Left forelimb (tissue), 1 donor: ENCODE data around the gene PDCD6IP.
"Not testable (repeated sequence)": the region's sequence is repeated elsewhere in the genome, so short reads cannot be mapped to it uniquely, and the experiment has no call there.

Source experiments
- DNase-seq: peaks from one replicate; pipeline ENCODE4 v3.0.0-alpha.2; 2018; ENCODE audit warnings: low spot score

PDCD6IP gene

GRCh38 chr3:33792167-33792892 is 6.1 kb upstream of the PDCD6IP start:
- no peak for DNase-seq

DNA sequence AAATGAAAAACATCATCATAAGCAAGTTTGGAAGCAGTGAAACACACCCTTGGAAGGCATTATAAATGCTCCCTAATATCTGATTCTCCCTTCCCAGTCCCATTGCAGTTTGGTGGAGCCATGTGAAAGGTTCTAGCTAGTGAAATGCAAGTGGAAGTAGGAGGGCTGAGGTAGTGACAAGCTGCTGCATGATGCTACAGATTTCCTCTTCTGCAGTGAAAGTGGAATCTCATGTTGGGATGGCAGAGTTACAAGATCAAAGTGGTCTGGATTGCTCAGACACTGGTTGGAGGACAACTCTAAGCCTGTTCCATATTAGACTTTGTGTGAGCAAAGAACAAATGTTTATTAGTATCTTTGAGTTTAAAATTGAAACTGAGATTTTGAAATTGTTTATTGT is 3.3 kb upstream of the PDCD6IP start:
- no peak for DNase-seq

DNA sequence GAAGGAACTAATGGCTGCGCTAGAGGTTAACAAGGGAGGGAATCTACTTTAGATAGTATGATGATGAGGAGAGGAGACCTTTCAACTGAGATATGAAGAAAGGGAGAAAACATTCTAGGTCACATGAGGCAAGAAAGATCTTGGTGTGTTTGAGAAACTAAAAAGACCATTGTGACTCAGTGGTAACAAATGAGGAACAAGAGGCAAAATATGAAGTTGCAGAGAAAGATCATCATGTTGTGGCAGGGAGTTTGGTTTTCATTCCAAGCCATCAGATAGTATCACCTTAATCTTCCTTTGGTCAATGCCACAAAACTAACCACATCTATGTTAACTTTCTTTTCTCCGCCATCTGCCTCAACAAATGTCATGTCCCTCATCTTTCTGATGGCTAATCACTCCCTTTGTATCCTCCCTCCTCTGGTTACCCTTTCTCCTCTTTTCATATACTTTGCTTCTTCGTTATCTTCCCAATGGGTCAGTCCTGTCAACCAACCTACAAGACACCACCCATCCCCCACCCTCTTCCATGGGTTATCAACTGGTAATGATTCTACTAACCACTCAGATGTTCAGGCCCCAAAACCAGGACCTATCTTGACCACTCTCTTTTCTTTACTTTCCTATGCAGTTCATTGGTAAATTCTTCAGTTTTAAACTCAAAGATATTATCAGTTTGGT is 2.4 kb upstream of the PDCD6IP start:
- no peak for DNase-seq

- DNase-seq, result no peak
These were observed 365 bp upstream of the PDCD6IP start for GRCh38 chr3:33798113-33798417.

DNA sequence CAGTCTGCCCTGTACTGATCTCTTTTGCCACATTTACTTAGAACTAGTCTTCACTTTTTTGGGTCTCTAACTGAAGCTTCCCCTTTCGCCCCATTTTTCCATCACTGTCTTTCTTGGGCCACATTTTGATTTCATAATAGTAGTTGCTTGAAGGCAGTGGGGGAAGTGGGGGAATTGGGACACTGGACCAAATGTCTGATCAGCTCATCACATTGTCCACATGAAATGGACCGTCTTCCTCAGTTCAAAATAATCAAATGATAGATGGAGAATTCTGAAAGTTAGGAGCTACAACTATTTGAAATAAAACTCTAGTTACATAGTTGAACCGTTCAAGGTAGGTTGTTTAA is 747 bp downstream of the PDCD6IP start:
- DNase-seq, result no peak

DNA sequence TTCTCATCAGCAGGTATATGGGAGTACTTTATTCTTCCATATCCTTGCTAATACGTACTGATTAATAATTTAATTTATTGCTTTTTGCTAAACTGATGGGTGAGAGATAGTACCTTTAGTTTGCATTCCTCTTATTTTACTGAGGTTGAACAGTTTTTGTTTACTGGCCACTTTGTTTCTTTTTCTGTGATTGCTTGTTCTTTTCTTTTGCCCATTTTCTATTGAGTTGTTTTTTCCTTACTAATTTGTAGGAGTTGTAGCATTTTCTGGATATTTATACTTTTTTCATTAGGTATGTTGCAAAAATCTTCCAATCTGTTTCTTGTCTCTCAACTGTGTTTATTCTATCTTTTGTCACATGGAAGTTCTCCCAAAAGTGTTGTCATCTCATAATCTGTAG is 4.8 kb downstream of the PDCD6IP start:
- no peak for DNase-seq

GRCh38 chr3:33803894-33804526 is 5.6 kb downstream of the PDCD6IP start:
- DNase-seq, result no peak

DNA sequence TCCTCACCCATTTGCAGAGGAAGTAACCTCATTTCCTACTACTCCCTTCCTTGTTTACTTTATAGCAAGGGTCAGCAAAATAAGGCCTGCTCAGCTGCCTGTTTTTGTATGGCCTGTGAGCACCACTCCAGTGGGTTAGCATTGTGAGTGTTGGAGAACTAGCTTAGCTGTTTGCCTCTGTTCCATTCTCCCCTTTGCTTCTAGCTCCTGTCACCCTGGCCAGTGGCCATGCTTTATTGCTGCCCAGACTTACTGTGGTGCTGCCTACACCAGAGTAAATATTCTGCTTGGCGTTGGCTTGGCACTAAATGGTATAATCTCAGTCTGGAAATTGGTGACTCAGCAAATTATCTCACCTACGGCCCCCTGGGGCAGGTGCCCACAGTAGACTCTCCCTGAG is 8.8 kb downstream of the PDCD6IP start:
- no peak for DNase-seq

GRCh38 chr3:33808559-33808958 is 10.1 kb downstream of the PDCD6IP start:
- no peak for DNase-seq

- no peak for DNase-seq
These were observed 12.1 kb downstream of the PDCD6IP start for GRCh38 chr3:33810545-33810944.

- no peak for DNase-seq
These were observed 23.6 kb downstream of the PDCD6IP start for GRCh38 chr3:33821989-33822388.

DNA sequence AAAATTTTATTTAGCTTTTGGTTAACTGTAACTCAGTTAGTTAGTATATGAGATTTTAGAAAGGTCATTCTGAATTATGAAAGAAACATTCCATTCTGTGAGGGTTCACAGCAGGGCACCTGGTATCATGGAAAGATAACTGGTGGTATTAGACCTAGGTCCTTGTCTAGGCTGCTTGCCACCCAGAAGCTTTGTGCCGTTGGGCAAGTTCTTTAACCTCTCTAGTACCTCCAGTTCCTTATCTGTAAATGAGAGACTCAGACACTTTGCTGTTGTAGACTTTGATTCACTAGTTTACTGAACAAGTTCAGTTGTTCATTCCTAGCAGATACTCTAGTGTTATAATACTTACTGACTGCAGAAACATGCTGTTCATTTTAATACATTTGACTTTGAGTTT is 25.4 kb downstream of the PDCD6IP start:
- DNase-seq, result no peak

DNA sequence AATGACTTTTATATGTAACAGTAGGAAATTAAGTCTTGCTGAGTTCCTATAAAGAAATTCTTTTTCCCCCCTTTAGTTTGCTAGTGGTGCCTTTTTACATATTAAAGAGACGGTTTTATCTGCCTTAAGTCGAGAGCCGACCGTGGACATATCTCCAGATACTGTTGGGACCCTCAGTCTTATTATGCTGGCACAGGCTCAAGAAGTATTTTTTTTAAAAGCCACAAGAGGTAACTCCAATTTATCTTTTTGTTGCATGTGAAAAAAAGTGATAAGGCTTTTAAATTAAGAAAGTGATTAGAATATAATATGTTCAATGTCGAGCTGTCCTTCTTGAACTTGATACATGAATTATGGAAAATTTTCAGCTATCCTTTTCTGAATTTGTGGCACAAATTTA is 26.7 kb downstream of the PDCD6IP start:
- DNase-seq, result no peak

DNA sequence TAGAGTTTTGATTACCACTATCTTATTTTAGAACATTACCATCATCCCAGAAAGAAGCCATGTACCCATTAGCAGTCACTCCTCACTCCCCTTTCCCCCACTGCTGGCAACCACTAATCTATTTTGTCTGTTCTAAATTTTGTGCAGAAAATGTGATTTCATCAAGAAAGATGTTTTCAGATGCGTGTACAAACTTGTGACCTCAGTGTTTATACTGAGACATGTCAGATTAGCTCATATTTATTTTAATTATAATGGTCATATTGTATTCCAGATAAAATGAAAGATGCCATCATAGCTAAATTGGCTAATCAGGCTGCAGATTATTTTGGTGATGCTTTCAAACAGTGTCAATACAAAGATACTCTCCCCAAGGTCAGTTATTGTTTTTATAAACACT is 27.8 kb downstream of the PDCD6IP start:
- DNase-seq, result no peak

DNA sequence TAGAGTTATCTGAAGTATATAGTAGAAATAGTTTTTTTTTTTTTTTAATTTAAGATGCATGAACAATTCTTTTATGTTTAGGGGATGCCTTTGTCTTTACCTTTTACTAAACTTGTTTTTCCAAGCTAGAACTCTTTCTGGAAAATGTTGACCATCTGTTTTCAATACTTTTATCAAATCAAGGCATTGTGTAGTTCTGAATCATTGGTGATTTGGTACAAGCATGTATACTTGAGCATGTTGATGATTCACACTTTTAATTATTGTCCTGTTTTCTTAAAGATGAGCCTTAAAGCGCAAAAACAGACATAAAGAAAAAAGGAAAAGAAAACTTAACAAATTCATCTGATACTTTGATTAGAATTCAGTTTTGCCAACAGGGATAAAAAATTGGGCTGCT is 28.3 kb downstream of the PDCD6IP start:
- no peak for DNase-seq

DNA sequence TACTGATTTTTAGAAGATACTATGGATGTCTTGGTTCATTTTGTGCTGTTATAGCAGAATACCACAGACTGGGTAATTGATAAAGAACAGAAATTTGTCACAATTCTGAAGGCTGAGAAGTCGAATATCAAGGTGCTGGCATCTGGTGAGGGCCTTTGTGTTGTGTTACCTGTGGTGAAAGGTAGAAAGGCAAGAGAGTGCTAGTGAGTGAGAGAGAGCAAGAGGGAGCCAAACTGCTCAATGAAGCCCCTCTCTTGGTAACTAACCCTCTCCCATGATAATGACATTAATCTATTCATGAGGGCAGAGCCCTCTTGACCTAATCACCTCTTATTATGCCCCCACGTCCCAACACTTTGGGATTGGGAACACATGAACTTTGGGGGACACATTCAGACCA is 31.3 kb downstream of the PDCD6IP start:
- DNase-seq, result no peak

DNA sequence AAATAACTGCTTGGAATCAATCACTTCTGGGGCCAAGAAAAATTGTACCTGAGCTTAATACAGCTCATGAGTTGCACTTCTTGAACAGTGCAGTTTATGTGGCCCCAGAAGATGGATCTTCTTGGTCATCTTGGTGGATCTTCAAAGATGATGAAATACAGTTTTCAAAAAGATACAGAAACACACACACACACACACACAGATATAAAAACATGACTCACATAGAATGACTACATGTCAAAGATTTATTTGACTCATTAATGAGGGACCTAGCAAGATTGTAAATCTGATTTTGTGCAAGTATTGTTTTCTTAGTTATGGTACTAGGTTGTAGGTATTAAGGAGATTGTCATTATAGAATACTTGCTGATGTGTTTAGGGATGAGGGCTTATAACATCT is 32.6 kb downstream of the PDCD6IP start:
- DNase-seq, result no peak

DNA sequence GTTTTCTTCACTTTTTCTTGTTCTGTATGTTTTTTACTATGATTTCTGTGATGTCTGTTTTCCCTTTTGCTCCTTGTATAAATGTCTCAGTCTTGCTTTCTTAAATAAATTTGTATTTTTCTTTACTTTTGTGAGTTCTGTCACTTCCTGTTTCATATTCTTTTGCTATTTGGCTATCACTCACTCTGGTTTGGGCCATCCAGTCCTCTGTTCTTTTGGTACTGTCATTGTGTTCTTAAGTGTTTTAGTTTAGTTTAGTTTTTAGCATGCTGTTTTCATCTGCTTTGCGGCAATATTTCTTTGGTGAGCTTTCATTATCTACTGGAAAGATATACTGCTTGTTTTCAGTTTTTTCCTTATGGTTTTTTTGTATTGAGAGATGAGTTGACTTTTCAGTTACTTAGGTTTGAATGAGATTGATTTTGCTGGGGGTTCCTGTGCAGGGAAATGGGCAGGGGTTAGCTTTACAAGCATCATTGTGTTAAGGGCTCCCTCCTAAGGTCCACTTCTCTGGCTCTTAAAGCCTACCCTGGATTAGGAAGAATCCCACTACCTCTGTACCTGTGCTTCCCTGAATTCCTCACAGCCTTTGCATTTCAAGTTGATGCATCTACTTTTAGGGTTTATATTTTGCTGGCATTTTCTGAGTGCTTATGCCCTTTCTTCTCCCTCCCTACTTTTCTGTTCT is 35.1 kb downstream of the PDCD6IP start:
- DNase-seq, result no peak

DNA sequence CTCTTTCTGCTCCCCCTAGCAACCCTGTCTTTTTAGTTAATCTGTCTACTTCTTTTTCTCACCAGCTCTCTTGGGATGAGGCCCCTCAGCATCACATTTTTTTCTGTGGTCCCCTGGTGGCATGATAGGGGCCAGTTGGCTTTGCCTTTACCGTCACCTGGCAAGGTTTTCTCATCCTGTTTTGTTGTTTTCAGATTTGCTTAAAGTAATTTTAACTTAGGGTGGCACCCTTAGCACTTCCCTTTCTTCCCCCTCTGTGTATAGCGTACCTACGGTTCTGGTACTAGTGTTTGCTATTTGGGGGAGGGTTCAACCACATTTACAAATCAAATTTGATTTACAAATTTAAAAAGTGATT is 35.6 kb downstream of the PDCD6IP start:
- no peak for DNase-seq

GRCh38 chr3:33837182-33837581 is 38.8 kb downstream of the PDCD6IP start:
- not testable (repeated sequence) for DNase-seq

DNA sequence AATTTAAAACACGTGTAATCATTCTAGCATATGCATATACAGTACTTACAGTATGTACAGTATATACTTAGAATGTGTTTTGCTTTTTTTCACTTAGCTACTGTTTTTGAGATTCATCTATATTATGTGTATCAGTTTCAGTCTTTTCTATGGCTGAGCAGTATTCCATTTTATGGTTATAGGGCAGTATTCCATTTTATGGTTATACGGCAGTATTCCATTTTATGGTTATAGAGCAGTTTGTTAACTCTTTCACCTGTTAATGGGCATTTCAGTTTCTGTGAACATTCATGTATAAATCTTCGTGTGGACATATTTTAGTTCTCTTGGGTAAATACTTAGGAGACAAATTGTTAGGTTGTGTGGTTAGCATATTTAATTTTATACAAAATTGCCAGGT is 40.9 kb downstream of the PDCD6IP start:
- no peak for DNase-seq

DNA sequence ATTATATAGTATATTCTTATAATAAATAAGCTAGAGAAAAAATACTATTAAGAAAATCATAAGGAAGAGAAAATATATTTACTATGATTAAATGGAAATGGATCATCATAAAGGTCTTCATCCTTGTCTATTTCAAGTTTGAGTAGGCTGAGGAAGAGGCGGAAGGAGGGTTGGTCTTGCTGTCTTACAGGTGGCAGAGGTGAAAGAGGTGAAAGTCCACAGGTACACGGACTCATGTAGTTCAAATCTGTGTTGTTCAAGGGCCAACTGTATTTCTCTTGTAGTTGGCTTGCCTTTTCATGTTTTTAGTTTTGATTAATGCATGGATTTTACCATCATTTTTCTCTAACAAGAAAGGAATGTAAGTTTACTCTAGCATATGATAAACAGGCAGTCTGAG is 41.7 kb downstream of the PDCD6IP start:
- no peak for DNase-seq

- no peak for DNase-seq
These were observed 50.4 kb downstream of the PDCD6IP start for GRCh38 chr3:33848624-33849347.
